ENCODE measurements around the gene GSAP. TPM values are rescaled to one million over a fixed set of nuclear protein-coding genes. Genes with fewer than 3 reads are reported as not detected.

The GSAP gene
- total RNA-seq, 3 donors from 2014 or later = 25.8 to 35.7 (median 27.5) TPM

GRCh38 chr7:77360104-77360503 lies 56.0 kb downstream of the GSAP start:
- H3K36me3 ChIP-seq = no peaks in the 10 kb centered on the region
- no peaks in the 10 kb centered on the region for H3K4me1 ChIP-seq
- H3K9me3 ChIP-seq = no peaks in the 10 kb centered on the region
- DNase-seq (ENCODE audit: low spot score in 2 of 2) = no peak
- H3K27ac ChIP-seq = no peak overlapping the region
- H3K27me3 ChIP-seq = no peaks in the 10 kb centered on the region
- TF ChIP-seq POLR2AphosphoS5 (IDR thresholded peaks at IDR 0.05) (no peak), CTCF (IDR thresholded peaks at IDR 0.05) (no peak), POLR2A (IDR thresholded peaks at IDR 0.05) (no peak)
- H3K4me3 ChIP-seq = no peak overlapping the region
- intact Hi-C loops (cut with DNase I; ENCODE audit: low total_unique reads) = no loop called here

GRCh38 chr7:77359599-77359998 lies 56.5 kb downstream of the GSAP start:
- DNase-seq (ENCODE audit: low spot score in 2 of 2) = no peak
- Histone ChIP-seq H3K27ac (no peak overlapping the region), H3K4me3 (no peak overlapping the region), H3K9me3 (no peaks in the 10 kb centered on the region), H3K4me1 (no peaks in the 10 kb centered on the region), H3K27me3 (no peaks in the 10 kb centered on the region), H3K36me3 (no peaks in the 10 kb centered on the region)
- intact Hi-C loops (cut with DNase I; ENCODE audit: low total_unique reads) = no loop called here
- no peak for TF ChIP-seq CTCF (IDR thresholded peaks at IDR 0.05)
- TF ChIP-seq POLR2A (IDR thresholded peaks at IDR 0.05) = no peak
- no peak for TF ChIP-seq POLR2AphosphoS5 (IDR thresholded peaks at IDR 0.05)

GRCh38 chr7:77354914-77355313 lies 61.2 kb downstream of the GSAP start:
- Histone ChIP-seq H3K27ac (no peak overlapping the region), H3K27me3 (no peaks in the 10 kb centered on the region), H3K4me3 (no peak overlapping the region), H3K9me3 (no peaks in the 10 kb centered on the region), H3K4me1 (no peaks in the 10 kb centered on the region), H3K36me3 (no peaks in the 10 kb centered on the region)
- no peak for DNase-seq (ENCODE audit: low spot score in 2 of 2)
- TF ChIP-seq POLR2A (IDR thresholded peaks at IDR 0.05) (no peak), CTCF (IDR thresholded peaks at IDR 0.05) (no peak), POLR2AphosphoS5 (IDR thresholded peaks at IDR 0.05) (no peak)
- intact Hi-C loops (cut with DNase I; ENCODE audit: low total_unique reads) = no loop called here

GRCh38 chr7:77354484-77354883 lies 61.7 kb downstream of the GSAP start:
- no peak overlapping the region for H3K27ac ChIP-seq
- no peaks in the 10 kb centered on the region for H3K36me3 ChIP-seq
- no peak for DNase-seq (ENCODE audit: low spot score in 2 of 2)
- no peaks in the 10 kb centered on the region for H3K27me3 ChIP-seq
- H3K9me3 ChIP-seq = no peaks in the 10 kb centered on the region
- no peak for TF ChIP-seq POLR2AphosphoS5 (IDR thresholded peaks at IDR 0.05)
- no peak for TF ChIP-seq POLR2A (IDR thresholded peaks at IDR 0.05)
- TF ChIP-seq CTCF (IDR thresholded peaks at IDR 0.05) = no peak
- no peak overlapping the region for H3K4me3 ChIP-seq
- H3K4me1 ChIP-seq = no peaks in the 10 kb centered on the region
- intact Hi-C loops (cut with DNase I; ENCODE audit: low total_unique reads) = no loop called here

- TF ChIP-seq POLR2A (IDR thresholded peaks at IDR 0.05) = no peak
- TF ChIP-seq CTCF (IDR thresholded peaks at IDR 0.05) = no peak
- TF ChIP-seq POLR2AphosphoS5 (IDR thresholded peaks at IDR 0.05) = no peak
Observed at GRCh38 chr7:77353911-77354310, 62.2 kb downstream of the GSAP start.

More at GRCh38 chr7:77353911-77354310, 62.2 kb downstream of the GSAP start:
- no peaks in the 10 kb centered on the region for H3K27me3 ChIP-seq
- no peaks in the 10 kb centered on the region for H3K4me1 ChIP-seq
- H3K27ac ChIP-seq = no peak overlapping the region
- H3K36me3 ChIP-seq = no peaks in the 10 kb centered on the region
- no peak overlapping the region for H3K4me3 ChIP-seq
- no peak for DNase-seq (ENCODE audit: low spot score in 2 of 2)
- no peaks in the 10 kb centered on the region for H3K9me3 ChIP-seq
- intact Hi-C loops (cut with DNase I; ENCODE audit: low total_unique reads) = no loop called here

All from breast epithelium (tissue), 4 donors.